ENCODE measurements around the gene STRAP.
"Not testable (repeated sequence)": the region's sequence is repeated elsewhere in the genome, so short reads cannot be mapped to it uniquely, and the experiment has no call there.

STRAP gene

GRCh38 chr12:15873556-15873955 is 8.6 kb upstream of the STRAP start:
- no peak for DNase-seq
- TF ChIP-seq, protein P1, sequence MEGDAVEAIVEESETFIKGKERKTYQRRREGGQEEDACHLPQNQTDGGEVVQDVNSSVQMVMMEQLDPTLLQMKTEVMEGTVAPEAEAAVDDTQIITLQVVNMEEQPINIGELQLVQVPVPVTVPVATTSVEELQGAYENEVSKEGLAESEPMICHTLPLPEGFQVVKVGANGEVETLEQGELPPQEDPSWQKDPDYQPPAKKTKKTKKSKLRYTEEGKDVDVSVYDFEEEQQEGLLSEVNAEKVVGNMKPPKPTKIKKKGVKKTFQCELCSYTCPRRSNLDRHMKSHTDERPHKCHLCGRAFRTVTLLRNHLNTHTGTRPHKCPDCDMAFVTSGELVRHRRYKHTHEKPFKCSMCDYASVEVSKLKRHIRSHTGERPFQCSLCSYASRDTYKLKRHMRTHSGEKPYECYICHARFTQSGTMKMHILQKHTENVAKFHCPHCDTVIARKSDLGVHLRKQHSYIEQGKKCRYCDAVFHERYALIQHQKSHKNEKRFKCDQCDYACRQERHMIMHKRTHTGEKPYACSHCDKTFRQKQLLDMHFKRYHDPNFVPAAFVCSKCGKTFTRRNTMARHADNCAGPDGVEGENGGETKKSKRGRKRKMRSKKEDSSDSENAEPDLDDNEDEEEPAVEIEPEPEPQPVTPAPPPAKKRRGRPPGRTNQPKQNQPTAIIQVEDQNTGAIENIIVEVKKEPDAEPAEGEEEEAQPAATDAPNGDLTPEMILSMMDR (IDR thresholded peaks at IDR 0.05): no peak
- intact Hi-C loops (cut with DNase I; ENCODE audit: low total_unique reads): no loop called here
- Histone ChIP-seq H3K36me3 (no peaks in the 10 kb centered on the region), H3K4me1 (no peaks in the 10 kb centered on the region), H3K27ac (no peak overlapping the region), H3K9me3 (no peaks in the 10 kb centered on the region), H3K27me3 (no peaks in the 10 kb centered on the region), H3K4me3 (no peak overlapping the region)

GRCh38 chr12:15874556-15875145 is 7.5 kb upstream of the STRAP start:
- intact Hi-C loops (cut with DNase I; ENCODE audit: low total_unique reads); H3K36me3 ChIP-seq; H3K27me3 ChIP-seq; H3K9me3 ChIP-seq; DNase-seq; H3K4me3 ChIP-seq; H3K27ac ChIP-seq; H3K4me1 ChIP-seq: not testable (repeated sequence)

- H3K4me3 ChIP-seq: no peak overlapping the region
- H3K27ac ChIP-seq: no peak overlapping the region
- no peaks in the 10 kb centered on the region for H3K9me3 ChIP-seq
- DNase-seq: no peak
- intact Hi-C loops (cut with DNase I; ENCODE audit: low total_unique reads): no loop called here
- H3K36me3 ChIP-seq: no peaks in the 10 kb centered on the region
- H3K27me3 ChIP-seq: no peaks in the 10 kb centered on the region
- TF ChIP-seq, protein P1 (IDR thresholded peaks at IDR 0.05): no peak
- no peaks in the 10 kb centered on the region for H3K4me1 ChIP-seq
These were observed 6.3 kb upstream of the STRAP start for GRCh38 chr12:15875863-15876262.

- Histone ChIP-seq H3K4me3 (no peak overlapping the region), H3K36me3 (no peaks in the 10 kb centered on the region), H3K4me1 (peaks cover 0 to 13% (median 12%) of the 10 kb centered on the region in 4 donors), H3K9me3 (no peaks in the 10 kb centered on the region), H3K27me3 (no peaks in the 10 kb centered on the region), H3K27ac (no peak overlapping the region)
- TF ChIP-seq, protein P1 (IDR thresholded peaks at IDR 0.05): no peak
- DNase-seq: no peak
- intact Hi-C loops (cut with DNase I; ENCODE audit: low total_unique reads): no loop called here
These were observed 2.8 kb upstream of the STRAP start for GRCh38 chr12:15879413-15879812.

GRCh38 chr12:15880721-15881120 is 1.5 kb upstream of the STRAP start:
- Histone ChIP-seq H3K9me3 (no peaks in the 10 kb centered on the region), H3K4me1 (peaks cover 0 to 25% (median 15%) of the 10 kb centered on the region in 4 donors), H3K36me3 (no peaks in the 10 kb centered on the region), H3K27me3 (no peaks in the 10 kb centered on the region), H3K27ac (peak overlapping the region in 1 of 2 donors; percentile 97), H3K4me3 (no peak overlapping the region)
- intact Hi-C loops (cut with DNase I; ENCODE audit: low total_unique reads): no loop called here
- TF ChIP-seq, protein P1 (IDR thresholded peaks at IDR 0.05): no peak
- DNase-seq: no peak

- TF ChIP-seq, protein P1 (IDR thresholded peaks at IDR 0.05): no peak
- Histone ChIP-seq H3K4me3 (peak overlapping the region; percentile 67 to 86), H3K4me1 (peaks cover 0 to 54% (median 26%) of the 10 kb centered on the region in 4 donors)
These were observed 1.3 kb downstream of the STRAP start for GRCh38 chr12:15883536-15883935.

More at GRCh38 chr12:15883536-15883935, 1.3 kb downstream of the STRAP start:
- Histone ChIP-seq H3K27ac (peak overlapping the region; percentile 97 to 98), H3K9me3 (no peaks in the 10 kb centered on the region), H3K36me3 (no peaks in the 10 kb centered on the region), H3K27me3 (no peaks in the 10 kb centered on the region)
- intact Hi-C loops (cut with DNase I; ENCODE audit: low total_unique reads): no loop called here
- DNase-seq: no peak
